IPS DF 19.7 (cell line): ENCODE results near the gene FOXP1.
"Not testable (repeated sequence)": the region's sequence is repeated elsewhere in the genome, so short reads cannot be mapped to it uniquely, and the experiment has no call there.

Experiments
- DNase-seq: peaks from one replicate; pipeline ENCODE4 v3.0.0-alpha.2; 2013; ENCODE audit warnings: low read depth, low spot score

Gene FOXP1

DNA sequence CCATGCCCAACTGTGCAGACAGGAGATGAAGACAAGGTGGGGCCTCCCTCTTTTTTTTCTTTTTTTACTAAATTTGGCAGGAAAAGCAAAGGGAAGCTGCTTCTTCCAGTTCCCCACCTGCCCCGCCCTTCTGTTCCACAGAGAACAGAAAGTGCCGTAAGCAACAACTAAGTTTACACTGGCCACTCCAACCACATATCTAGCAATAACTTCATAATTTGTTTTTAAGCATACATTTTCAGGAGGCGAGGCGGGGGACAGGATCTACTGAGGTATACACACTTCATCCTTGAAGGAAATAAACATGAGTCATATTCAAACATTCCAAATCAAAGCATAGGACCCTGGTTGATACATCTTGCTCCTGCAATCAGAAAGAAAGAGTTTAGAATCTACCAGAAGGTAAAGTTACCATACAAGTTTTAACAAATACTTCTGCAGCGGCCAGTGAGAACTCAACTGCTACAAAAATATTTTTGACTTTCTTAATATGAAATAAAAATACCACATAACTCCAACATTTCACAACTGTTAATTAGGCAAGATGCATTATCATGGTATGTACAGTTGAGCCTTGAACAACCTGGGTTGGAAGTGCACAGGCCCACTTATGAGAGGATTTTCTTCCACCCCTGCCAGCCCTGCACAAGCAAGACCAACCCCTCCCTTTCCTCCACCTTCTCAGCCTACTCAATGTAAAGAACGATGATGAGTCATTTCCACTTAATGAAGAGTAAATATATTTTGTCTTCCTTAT lies 50.7 kb downstream of the FOXP1 start:
- no peak for DNase-seq

DNA sequence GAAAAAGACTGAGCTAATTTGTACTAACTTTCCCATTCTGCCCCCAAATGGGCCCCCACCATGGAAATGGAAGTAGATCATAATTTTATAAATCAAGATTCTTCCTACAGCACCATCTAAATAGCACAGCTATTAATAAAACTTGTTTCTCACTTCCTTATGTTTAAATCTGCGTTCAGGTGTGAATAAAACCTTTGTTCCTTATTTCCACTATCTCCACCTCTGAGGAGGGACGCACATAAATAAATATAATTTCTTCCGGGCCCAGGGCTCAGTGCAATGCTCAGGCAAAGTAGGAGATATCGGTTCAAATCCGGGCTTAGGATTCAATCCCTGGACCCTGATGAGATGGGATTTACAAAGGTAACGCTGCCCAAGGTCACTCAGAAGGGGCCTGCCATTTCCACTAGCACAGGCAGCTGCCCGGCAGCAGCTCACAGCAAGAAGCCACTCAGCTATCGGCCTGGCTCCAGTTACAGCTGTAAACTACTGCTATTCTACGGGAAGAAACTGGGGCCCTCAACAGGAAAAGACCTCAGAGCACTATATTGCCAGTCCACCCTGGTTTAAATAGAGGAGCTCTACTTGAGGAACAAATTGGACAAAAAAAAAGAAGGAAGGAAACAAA lies 52.5 kb downstream of the FOXP1 start:
- DNase-seq = no peak

DNA sequence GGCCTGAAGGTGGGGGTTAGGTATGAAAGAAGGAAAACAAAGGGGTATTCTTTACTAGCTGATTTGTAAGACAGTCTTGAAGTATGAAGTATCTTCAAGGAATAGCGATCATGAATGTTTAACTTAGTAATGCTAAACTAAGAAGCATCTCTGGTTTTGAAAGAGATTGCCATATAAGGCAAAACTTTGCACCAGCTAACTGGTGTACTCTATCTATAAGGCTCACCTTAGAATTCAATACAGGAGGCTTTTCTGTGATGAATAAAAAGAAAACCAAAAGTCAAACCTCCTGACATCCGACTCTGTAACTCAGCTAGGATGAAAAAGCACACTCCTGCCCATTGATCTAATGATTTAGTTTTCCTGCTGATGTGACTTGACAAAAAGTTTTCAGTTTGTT lies 54.7 kb downstream of the FOXP1 start:
- no peak for DNase-seq

DNA sequence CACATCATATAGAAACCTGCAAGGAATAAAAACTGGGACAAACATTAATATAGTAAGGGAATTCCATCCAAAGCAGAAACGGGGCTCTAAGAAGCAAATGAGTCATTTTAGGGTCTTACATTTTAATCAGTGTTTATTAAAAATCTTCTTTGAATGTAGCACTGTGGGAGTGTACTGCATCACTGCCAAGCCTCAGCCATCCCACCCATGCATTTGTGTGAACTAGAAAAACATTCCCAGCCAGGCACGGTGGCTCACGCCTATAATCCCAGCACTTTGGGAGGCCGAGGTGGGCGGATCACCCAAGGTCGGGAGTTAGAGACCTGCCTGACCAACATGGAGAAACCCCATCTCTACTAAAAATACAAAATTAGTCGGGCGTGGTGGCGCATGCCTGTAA lies 57.1 kb downstream of the FOXP1 start:
- DNase-seq = not testable (repeated sequence)

DNA sequence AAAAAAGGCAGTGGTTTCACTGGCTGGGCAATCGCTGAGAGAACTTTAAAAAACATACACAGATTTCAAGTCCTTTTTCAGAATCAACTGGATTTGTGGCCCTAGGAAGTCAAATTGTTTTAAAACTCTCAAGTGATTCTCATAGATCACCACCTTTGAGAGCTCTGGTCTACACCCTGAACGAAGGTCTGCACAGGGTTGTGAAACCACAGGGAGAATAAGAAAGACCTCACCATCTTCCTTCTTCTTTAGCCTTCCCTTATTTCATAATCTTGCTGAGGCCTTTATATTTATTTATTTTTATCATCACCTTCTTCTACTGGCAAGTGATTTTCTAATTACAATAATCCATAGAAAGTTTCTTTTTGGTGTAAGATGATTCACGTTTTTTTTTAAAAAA lies 58.1 kb downstream of the FOXP1 start:
- DNase-seq = no peak

DNA sequence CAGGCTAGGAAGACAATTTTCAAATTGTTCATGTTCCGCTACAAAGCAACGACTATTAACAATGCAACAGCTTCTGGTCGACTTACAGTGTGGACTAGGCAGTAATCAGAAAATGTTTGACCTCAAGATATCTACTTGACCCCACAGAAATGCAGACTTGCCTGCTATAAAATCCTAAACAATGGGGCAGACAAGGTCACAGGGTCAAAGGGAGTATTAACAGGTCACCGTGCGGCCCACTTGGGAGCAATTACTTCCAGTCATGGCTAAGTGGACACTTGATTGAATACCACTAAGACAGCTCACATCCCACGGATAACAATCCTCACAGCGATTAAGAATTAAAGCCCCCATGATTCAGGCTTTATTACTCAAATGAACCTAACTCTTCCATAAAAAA lies 58.9 kb downstream of the FOXP1 start:
- no peak for DNase-seq

DNA sequence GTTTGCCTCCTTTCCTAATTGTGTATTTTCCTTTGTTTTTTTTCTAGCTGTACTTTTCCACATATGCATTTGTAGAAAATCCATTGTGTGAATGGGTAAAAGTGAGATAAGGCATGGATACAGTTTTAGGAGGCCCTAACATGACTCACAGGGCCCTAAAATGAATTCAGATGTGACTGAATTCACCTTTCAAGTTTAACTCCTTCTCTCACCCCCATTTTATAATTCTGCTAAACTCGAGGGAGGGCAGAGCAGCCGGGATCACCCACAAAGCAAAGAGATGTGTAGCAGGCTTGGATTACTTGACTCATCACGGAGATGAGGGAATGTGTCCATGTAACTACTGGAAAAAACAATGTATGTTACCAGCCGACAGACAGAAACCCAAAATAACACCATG lies 59.9 kb downstream of the FOXP1 start:
- DNase-seq = no peak

DNA sequence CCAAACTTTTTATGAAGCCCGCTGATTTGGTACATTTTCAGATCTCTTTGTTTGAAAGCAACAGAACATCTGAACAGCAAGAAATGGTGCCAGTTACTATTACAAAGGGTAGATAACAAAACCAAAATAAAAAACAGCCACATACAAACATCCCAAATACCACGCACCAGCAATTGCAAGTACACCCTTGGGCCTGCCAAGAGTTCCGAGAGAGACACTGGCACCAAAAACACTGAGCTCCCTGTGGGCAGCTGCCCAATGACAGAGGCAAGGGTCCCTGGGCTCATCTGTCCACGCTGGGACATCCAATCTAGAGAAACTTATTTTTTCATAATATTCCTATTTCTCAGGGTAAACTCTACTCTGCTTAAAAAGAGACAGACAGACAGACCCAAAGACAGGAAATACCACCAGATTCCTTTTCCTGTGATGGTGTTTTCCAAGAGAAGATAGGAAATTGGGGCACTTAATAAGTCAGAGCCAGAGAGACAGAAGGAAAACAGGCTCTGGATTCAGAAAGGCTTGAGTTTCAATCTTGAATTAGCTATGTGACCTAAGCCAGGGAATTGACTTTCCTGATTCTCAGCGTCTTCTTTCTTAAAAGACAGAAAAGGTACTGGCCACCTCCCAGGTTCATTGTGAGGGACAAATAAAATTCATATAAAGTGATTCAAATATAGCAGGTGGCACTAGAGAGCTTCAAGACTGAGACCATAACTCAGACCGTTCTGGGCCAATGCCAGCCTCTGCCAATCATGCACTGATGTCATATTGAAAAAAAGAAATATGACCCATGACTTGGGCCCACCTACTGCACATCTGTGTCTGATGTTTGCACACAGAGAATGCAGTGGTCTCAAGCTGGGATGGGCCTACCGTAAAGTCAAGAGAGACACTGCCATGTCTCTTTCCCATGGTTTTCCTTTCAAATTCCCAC lies 61.3 kb downstream of the FOXP1 start:
- DNase-seq = no peak

DNA sequence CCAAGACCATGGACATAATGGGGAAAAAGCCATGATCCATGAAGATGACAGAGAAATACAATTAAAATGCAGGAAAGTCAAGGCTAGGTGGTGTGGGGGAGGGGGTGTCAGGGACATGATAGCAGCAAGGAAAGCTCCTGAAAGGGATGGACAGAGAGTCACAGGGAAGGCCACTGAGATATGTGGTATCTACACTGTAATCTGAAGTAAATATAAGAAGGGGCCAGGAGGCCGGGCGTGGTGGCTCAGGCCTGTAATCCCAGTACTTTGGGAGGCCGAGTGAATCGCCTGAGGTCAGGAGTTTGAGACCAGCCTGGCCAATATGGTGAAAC lies 62.5 kb downstream of the FOXP1 start:
- no peak for DNase-seq

DNA sequence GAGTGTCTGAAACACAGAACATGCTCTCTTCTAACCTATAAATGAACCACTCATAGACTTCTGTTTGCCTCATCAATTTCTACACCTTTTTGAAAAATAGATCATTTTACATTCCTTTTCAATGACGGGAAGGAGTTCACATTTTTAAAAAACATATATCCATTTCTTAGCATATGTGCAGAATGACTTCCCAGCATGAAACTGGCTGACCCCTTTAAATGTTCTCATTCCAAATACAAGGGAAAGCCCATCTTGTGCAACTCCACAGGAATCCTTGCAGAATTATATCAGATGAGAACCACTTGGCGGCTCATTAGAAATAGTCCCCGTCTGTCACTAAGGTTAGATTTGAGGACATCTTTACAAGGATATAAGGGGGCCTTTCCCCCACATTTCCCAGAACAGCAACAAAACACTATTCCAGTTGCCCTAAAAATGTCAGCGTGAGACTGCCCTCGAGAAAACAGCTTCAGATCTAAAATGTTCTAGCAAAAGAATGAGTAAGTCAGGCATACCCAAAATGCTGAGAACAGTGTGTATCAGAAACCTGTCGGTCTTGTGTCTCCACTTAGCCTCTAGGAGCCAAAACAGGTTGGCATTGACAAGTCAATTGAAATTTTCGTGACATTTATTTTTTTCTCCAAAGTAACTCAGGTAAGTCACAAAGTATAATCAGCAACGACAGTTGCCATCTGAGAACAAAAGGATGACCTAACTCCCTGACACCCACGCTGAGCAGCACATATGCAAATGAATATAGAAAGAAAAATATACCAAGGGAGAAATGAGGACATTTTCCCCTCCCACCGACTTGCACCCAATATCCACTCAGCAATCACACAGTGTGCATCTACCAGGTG lies 63.1 kb downstream of the FOXP1 start:
- DNase-seq = no peak

DNA sequence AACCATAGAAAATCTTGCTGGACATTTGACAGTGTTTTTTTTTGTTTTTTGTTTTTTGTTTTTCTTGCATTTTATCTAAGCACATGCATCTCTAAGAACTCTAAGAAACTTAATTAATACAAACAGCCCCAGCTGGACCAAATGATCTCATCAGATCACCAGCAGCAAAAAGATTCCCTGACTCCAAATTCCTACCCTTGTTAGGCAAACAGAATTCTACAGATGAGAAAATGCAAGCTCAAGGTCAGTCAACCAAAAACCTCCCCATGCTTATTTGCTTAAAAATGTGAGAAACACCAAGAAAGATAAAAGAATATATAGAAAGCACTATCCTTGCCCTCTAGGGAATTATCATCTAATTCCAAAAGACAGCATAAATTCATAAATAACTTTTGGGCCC lies 65.4 kb downstream of the FOXP1 start:
- DNase-seq = no peak

DNA sequence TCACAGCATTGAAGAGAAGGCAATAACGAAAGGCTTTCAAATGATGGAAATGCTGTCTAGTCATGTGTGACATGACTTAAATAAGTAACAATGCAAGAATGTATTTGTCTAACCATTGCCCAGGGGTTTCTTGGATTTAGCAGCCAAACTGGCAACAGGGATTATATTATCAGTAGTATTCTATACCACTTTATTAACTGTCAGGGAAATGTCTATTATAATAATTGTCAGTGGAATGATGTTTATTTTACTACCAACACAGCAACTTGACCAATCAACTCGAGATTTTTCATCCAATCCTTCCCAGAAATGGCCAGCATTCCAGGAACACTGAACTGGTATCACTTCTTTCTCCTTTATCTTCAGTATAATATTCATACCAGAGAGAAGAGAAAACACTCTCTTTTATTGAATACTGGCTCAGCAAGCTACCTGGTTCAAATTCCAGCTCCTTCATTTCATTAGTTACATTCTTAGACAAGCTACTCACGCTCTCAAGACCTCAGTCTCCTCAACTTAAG lies 66.2 kb downstream of the FOXP1 start:
- DNase-seq = no peak

DNA sequence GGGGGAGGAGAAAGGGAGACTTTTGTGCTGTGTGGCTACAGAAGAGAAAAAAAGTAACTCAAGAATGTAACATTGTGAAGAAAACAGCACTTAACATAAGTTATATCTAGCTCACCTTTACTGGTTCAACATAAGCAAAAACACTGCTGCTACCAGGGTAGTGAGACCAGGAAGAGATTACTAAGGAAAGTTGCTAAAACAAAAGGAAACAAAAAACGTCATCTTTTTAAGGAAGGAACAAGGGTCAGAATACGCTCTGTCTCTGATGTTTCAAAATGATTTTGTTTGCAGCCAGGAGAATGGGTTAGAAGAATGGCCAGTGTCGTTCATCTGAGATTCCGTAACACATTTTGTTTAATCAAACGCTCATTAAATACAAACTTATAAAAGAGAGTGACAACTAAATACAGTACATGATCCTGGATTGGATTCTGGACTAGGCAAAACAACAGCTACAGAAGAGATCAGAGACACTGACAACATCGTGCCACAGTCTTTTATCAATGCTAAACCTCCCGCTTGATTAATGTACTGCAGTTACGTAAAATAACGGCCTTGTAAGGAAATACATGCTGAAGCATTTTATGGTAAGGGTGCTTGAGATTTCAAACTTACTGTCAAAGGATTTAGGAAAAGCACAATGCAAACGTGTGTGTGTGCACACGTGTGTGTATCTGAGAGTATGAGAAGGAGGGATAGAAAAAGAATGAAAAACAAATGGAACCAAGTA lies 67.7 kb downstream of the FOXP1 start:
- no peak for DNase-seq

DNA sequence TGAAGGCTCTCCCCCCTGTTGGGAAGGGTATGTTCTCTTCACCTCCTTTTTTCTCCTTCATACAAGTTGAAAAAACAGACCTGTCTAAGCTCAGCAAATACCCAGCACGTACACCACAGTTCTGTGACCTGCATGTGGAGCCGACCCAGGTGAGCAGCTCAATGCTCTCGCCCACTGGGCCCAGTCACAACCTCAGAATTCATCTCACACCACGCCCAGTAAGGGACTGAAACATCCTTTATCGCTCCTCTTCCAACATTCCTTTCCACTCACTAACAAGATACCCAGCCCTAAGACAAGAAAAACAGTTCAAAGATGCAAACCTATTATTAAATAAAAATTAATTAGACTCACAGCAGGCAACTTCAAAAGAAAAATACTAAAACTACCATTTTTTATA lies 68.9 kb downstream of the FOXP1 start:
- no peak for DNase-seq

DNA sequence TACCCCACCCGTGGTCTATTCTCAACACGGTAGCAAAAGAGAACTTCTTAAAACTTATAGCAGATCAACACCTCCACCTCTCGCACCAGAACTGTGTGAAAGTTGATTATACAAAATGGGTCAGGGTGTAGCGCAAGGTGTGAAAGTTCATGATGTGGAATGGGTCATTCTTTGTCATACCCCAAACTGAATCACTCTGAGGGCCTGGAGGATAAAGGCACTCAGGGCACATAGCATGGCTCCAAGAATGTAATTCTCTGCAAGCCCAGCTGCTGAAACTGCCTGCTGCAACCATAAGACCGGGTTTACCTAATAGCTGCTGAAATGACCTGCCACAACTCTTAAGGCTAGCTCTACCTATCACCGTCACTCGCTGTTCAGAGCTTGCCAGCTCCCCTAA lies 70.0 kb downstream of the FOXP1 start:
- no peak for DNase-seq

DNA sequence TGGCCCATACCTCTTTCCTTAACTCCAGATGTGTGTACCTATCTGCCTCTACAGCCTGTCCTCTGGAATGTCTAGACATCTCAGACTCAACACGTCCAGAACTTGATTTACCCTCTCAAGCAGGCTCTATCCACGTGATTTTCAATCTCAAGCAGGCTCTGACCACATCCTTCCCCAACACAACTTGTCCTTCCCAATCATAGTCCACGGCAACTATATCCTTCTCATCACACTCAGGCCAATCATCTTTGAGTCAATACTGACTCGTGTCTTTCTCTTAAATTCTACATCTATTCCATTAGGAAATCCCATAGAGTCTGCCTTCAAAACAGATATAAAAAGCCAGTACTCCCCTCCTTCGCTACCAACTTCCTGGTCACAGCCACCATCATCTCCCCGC lies 70.4 kb downstream of the FOXP1 start:
- DNase-seq = no peak

DNA sequence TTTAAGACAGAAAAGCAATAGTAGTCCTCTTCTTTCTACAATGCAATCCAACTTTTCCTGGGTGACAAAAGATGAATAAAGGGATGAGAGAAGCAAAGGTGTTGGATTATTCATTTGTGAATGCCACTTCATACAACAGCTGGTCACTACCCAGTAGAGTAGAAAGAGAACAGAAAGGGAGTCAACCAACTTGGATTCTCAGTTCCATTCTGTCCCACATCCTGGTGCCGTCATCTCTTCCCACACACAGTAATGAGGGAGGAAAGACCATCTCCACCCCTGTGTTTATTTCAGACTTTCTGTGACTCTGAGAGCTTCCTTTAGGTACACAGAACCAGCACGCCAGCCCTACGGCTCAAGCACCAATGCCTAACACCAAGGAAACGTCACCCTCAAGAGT lies 71.0 kb downstream of the FOXP1 start:
- no peak for DNase-seq

DNA sequence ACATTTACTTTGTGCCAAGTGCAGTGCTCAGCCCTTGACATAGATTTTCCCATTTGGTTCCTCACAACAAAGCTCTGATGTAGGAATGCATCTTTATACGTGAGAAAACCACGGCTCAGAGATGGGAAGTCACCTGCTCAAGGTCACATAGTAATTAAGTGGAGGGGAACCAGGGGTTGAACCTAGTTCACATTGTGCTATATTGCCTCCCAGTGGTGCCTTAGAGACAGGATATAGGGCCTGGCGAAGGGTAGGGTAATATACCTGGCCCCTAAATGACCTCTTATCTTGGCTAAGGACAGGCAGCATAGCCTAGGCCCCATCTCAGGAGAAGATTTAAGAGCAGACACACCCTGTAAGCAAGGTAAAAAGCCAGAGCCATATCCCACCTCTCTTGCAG lies 71.5 kb downstream of the FOXP1 start:
- no peak for DNase-seq

DNA sequence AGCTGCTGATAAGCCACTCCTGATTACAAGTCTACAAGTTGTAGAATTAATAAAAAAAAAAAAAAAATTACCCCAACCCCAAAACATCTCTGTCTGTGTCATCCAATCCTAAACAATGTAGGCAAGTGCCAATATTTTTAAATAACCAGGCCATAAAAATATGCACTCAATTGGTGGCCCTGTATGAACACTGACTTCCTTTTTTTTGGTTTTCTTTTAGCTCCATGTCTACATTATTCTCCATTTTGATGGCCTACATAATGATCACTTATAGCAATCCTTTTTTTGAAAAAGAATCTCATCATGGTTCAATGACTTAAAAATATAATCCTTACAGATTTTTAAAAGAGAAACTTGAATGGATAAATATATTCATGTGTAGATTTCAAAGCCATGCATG lies 72.1 kb downstream of the FOXP1 start:
- DNase-seq = no peak

DNA sequence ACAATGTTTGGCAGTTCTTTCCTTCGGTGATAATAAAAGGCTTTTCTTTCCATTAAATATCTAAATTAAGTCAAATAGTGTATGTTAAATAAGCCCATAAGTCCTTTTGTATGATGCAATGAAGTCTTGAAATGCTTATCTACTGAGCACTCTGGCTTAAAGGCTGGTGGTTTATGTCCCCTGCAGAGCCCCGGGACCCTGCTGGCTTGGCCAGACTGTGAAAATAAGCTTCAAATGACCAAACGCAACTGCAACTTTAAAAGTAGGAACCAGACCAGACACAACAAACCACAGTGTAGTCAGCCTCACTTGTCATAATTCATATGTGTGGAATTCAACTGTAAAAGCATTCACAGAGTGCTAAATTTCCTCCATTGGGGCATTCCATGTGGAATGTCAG lies 72.5 kb downstream of the FOXP1 start:
- no peak for DNase-seq

DNA sequence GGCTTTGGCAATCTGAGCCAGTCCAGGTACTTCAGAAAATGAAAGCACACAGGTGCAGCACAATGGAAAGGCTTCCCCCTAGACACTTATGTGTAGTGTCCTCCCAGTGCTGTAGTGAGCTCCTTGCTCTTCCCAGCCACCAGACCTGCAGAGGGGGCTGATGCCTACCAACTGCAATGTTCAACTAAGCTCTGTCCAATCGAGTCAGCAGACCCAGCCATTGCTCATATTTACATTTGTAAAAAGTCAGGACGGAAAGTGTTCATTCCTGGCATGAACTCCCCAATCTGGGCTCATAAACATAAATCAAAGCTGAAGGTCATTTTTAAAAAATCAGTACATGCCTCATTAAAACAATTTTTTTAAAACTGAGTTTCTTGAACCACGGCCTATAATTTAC lies 73.0 kb downstream of the FOXP1 start:
- DNase-seq = no peak
